ENCODE results near the gene TUBB4B.

The TUBB4B gene

GRCh38 chr9:137272241-137273094, 31.4 kb downstream of the TUBB4B start:
- no peak for TF ChIP-seq CTCF (IDR thresholded peaks at IDR 0.05; ENCODE audit: control insufficient read depth, extremely low read depth, insufficient read depth)
- no peak for DNase-seq (ENCODE audit: low read depth)
- H3K4me3 ChIP-seq (ENCODE audit: low read depth, low read length), result no peak overlapping the region

DNA sequence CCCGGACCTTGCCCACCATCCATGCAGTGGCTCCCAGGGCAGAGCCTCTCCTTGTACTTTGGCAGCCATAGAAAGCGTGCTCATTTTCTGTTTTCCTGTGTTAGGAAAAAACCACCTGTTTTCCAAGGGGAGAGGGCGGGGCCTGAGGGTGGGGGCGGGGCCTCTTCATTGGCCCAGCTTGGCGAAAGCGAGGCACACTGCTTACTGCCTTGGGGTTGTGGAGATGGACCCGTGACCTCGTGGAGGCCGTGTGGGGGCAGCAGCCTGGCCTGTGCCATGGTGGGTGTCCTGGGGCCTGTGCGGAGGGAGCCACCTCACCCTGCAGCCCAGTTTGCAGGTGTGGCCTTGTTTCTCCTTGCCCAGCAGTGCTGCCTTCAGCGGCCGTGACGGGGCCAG, 32.0 kb downstream of the TUBB4B start:
- no peak for TF ChIP-seq CTCF (IDR thresholded peaks at IDR 0.05; ENCODE audit: control insufficient read depth, extremely low read depth, insufficient read depth)
- no peak for DNase-seq (ENCODE audit: low read depth)
- H3K4me3 ChIP-seq (ENCODE audit: low read depth, low read length), result peak overlapping the region; percentile 35

DNA sequence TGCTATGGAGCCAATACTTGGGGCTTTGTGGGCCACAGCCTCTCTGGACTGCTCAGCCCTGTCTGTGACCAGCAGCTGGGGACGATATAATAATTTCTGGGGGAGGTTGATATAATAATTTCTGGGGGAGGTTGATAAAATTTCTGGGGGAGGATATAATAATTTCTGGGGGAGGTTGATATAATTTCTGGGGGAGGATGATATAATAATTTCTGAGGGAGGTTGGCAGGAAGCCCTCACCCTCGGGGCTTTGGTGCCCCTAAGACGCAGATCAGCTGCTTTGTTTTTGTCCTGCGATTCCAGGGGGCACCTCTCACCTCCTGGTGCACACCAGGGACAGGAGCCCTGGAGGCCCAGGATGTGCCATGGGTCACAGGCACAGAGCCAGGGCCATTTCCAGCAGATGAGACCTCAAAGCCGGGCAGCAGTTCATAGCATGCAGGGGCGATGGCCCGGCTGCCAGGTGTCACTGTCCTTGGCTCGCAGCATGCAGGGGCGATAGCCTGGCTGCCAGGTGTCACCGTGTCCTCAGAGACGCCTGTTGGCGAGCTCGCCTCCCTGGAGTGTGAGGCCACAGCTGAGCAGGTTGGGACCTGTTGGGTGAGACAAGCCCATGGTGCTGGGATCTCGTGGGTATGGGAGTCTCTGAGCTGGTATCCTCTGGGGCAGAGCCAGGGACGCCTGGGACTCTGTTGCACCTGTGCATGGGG, 32.7 kb downstream of the TUBB4B start:
- H3K4me3 ChIP-seq (ENCODE audit: low read depth, low read length), result peak overlapping the region; percentile 35
- TF ChIP-seq CTCF (IDR thresholded peaks at IDR 0.05; ENCODE audit: control insufficient read depth, extremely low read depth, insufficient read depth), result no peak
- peak; percentile 56 for DNase-seq (ENCODE audit: low read depth)

DNA sequence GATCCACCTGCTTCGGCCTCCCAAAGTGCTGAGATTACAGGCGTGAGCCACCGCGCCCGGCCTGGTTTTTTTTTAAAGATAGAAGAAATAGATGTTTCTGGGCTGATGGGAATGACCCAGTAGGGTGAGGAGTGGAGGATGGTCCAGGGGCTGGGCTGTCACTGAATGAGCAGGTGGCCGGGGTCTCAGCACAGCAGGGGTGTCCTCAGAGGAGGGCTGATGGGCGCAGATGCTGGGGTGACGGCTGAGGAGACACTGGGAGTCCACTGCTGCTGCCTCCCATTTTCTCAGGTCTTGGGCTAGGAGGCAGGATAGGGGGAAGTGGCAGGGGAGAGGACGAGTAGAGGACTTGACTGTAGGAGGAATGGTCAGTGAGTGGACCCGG, 34.1 kb downstream of the TUBB4B start:
- TF ChIP-seq CTCF (IDR thresholded peaks at IDR 0.05; ENCODE audit: control insufficient read depth, extremely low read depth, insufficient read depth), result no peak
- H3K4me3 ChIP-seq (ENCODE audit: low read depth, low read length), result no peak overlapping the region

GRCh38 chr9:137275588-137276472, 34.7 kb downstream of the TUBB4B start:
- TF ChIP-seq CTCF (IDR thresholded peaks at IDR 0.05; ENCODE audit: control insufficient read depth, extremely low read depth, insufficient read depth), result no peak
- no peak for DNase-seq (ENCODE audit: low read depth)
- H3K4me3 ChIP-seq (ENCODE audit: low read depth, low read length), result no peak overlapping the region

More for the DNA sequence above, 34.1 kb downstream of the TUBB4B start:
- no peak for DNase-seq (ENCODE audit: low read depth)

DNA sequence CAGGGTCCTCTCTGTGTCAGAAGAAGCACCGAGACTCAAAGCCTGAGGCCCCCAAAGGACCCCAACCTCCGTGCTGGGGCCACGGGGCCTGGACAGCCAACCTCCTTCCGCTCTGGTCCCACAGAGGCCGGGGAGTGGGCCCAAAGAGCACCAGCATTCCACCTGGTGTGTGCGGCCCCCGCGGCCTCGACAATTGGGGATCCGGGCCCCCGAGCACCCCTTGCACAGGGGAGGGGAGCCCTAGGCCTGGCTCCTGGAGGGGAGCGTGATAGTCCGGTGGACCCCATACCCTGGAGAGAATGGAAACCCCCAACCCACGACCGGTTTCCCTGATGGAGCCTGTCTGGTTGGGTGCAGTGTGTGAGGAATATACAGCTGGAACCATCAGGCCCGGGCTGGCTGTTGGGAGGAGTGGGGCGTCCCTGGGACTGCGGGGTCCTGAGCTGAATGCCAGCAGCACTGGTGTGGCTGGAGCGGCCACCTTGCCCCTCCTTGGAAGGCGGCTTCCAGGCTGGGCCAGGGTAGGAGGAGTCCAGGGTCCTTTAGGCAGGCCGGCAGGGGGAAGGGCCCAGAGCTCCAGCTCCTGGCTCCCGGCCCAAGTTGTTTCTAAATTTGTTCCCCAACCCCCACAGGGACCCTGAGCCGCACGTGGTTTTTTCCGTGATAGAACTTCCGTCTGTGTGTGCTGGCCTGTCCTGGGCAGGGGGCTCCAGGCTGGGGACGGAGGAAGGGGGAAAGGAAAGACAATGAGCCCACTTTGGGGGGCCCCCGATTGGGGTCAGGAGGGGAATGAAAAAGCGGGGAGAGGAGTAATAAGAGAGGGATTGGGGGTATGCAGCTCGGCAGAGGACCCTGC, 35.6 kb downstream of the TUBB4B start:
- no peak overlapping the region for H3K4me3 ChIP-seq (ENCODE audit: low read depth, low read length)
- no peak for DNase-seq (ENCODE audit: low read depth)
- no peak for TF ChIP-seq CTCF (IDR thresholded peaks at IDR 0.05; ENCODE audit: control insufficient read depth, extremely low read depth, insufficient read depth)

Data from LNCaP clone FGC (cell line).